ENCODE measurements around the gene DACT2. TPM values are rescaled to one million over a fixed set of nuclear protein-coding genes. Genes with fewer than 3 reads are reported as not detected.

Gene DACT2
- 2.5 TPM for total RNA-seq
- long read RNA-seq, transcript DACT2-201 (4 exons, 2,942 nt): major isoform, 5 of 5 reads
- long read RNA-seq, partial matches to known transcripts: 0 of 5 reads
- long read RNA-seq, other reads (novel, unspliced or antisense): 0 of 5 reads

GRCh38 chr6:168319279-168320111, at the start of gene DACT2:
Gene DACT2 (minus strand): TSS chr6:168319777. CDS start chr6:168319633, 144 bp downstream.
- Histone ChIP-seq H3K9me3 (no peaks in the 10 kb centered on the region), H3K27ac (no peak within 1 kb of the TSS), H3K36me3 (no peaks in the 10 kb centered on the region), H3K4me3 (peak within 1 kb of the TSS; percentile 43), H3K27me3 (peaks cover 34% of the 10 kb centered on the region), H3K4me1 (no peaks in the 10 kb centered on the region)
- intact Hi-C loops (cut with DNase I): no loop called here
- no peak for TF ChIP-seq CTCF (IDR thresholded peaks at IDR 0.05)
- DNase-seq (no peak), ATAC-seq (peak; percentile 61)

GRCh38 chr6:168368936-168369335, 49.4 kb upstream of the DACT2 start:
- peaks cover 3% of the 10 kb centered on the region for H3K4me1 ChIP-seq
- no peak for TF ChIP-seq CTCF (IDR thresholded peaks at IDR 0.05)
- intact Hi-C loops (cut with DNase I): no loop called here
- H3K36me3 ChIP-seq: no peaks in the 10 kb centered on the region
- H3K27me3 ChIP-seq: no peaks in the 10 kb centered on the region
- no peak overlapping the region for H3K4me3 ChIP-seq
- DNase-seq (peak; percentile 35), ATAC-seq (no peak)
- H3K27ac ChIP-seq: no peak overlapping the region
- no peaks in the 10 kb centered on the region for H3K9me3 ChIP-seq

- DNase-seq (no peak), ATAC-seq (no peak)
- Histone ChIP-seq H3K9me3 (no peaks in the 10 kb centered on the region), H3K27ac (no peak overlapping the region), H3K4me1 (peaks cover 3% of the 10 kb centered on the region), H3K4me3 (no peak overlapping the region), H3K27me3 (no peaks in the 10 kb centered on the region), H3K36me3 (no peaks in the 10 kb centered on the region)
- TF ChIP-seq CTCF (IDR thresholded peaks at IDR 0.05): no peak
- intact Hi-C loops (cut with DNase I): no loop called here
Observed at GRCh38 chr6:168368066-168368820, 48.7 kb upstream of the DACT2 start.

GRCh38 chr6:168367285-168367751, 47.7 kb upstream of the DACT2 start:
- H3K27ac ChIP-seq: no peak overlapping the region
- no peaks in the 10 kb centered on the region for H3K9me3 ChIP-seq
- H3K4me3 ChIP-seq: no peak overlapping the region
- TF ChIP-seq CTCF (IDR thresholded peaks at IDR 0.05): no peak
- ATAC-seq (no peak), DNase-seq (peak; percentile 58)
- no peaks in the 10 kb centered on the region for H3K36me3 ChIP-seq
- H3K27me3 ChIP-seq: no peaks in the 10 kb centered on the region
- intact Hi-C loops (cut with DNase I): no loop called here
- H3K4me1 ChIP-seq: peaks cover 3% of the 10 kb centered on the region

- Histone ChIP-seq H3K4me3 (no peak overlapping the region), H3K9me3 (no peaks in the 10 kb centered on the region), H3K27ac (no peak overlapping the region), H3K4me1 (peaks cover 3% of the 10 kb centered on the region), H3K27me3 (no peaks in the 10 kb centered on the region), H3K36me3 (no peaks in the 10 kb centered on the region)
- no peak for DNase-seq
- intact Hi-C loops (cut with DNase I): no loop called here
- no peak for TF ChIP-seq CTCF (IDR thresholded peaks at IDR 0.05)
- ATAC-seq: no peak
Observed at GRCh38 chr6:168366473-168366872, 46.9 kb upstream of the DACT2 start.

All from upper lobe of right lung (tissue), 1 donor.